Measurements from ENCODE around the gene B4GALT1.

DNA sequence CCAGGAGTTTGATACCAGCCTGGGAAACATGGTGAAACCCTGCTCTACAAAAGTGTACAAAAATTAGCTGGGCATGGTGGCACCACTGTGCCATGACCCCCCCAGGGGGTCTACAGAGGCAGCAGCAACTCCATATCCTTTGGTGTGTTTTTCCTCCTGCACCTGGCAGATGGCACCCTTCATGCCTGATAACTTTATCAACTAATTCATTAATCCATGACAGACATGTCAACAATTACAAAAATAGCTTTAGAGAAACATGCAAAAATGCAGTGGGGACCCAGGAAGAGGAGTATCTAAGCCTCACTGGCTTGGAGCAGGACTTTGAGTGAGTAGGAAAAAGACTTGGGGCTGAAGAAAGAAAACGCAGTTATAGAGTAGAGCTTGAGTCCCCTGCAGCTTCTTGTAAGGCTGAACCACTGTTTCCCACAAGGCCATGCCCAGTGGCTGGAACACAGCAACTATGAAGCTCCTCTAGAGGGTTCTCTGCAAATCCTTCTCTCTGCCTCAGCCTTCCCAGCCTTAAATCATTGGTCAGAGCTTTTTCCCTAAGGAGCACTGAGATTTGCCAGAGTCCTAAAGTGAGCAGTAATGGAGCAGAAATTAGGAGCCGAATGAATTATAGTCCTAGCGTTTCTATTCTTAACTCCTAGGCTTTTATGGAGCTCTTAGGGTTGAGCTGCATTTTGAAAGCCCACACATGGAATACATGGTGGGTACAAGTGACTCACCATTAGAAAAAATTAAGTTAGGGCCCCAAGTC is 25.5 kb upstream of the B4GALT1 start:
- TF ChIP-seq CTCF (IDR thresholded peaks at IDR 0.05; ENCODE audit: poor library complexity) (no peak), EZH2 (IDR thresholded peaks at IDR 0.05; ENCODE audit: borderline replicate concordance) (no peak)

Data from hepatocyte (in vitro differentiated cells).